GM12801 (cell line): ENCODE results near the gene MUCL3.

Source experiments
- CTCF ChIP-seq: IDR thresholded peaks from one replicate; pipeline ENCODE4 v1.5.1; 2011; ENCODE audit warnings: control low read depth; ENCODE audit not compliant: insufficient read length; ENCODE audit errors: extremely low read depth

The MUCL3 gene

DNA sequence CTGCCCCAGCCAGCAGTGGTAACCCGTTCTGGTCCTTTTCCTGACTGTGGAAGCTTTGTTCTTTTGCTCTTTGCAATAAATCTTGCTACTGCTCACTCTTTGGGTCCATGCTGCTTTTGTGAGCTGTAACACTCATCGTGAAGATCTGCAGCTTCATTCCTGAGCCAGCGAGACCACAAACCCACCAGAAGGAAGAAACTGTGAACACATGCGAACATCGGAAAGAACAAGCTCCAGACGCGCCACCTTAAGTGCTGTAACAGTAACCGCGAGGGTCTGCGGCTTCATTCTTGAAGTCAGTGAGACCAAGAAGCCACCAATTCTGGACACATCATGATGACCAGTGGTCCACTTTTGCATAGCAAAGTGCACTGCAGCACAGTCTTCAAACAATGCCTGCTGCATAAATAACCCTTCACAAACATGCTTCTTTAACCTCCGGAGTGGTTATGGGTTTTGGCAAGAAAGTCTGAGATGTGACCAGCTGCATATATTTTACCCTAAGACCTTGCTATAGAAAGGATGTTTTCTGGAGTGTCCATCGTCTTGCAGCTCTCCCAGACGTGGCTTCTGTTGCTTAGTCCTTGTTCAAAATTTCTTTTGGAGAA is 60.6 kb downstream of the MUCL3 start:
- no peak for TF ChIP-seq CTCF

DNA sequence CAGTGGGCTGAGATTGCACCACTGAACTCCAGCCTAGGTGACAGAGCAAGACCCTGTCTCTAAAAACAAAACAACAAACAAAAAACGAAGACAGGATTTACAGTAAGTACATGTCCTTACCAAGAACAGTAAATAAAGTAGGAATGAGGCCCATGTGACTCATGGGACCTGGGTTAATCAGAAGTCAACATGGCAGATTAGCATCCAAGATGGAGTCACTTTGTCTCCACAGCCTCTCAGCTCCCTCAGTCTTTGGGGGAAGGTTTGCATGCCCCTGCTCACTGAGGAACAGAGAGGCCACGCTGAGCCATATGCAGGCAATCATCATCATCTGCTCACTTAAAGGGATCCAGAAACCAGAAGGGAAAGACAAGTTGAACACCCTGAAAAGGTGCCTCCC is 61.7 kb downstream of the MUCL3 start:
- no peak for TF ChIP-seq CTCF
